GM12878 (cell line): ENCODE results near the gene BTF3L4.

Experiments used
- EP300 ChIP-seq, 2 experiments: fragments of 150-350 bp in 1 of 2; IDR thresholded peaks; 2 replicates each; pipeline ENCODE4 v1.6.1; 2011 to 2012; ENCODE audit warnings: low read depth in 2 of 2, low read length in 2 of 2, borderline replicate concordance in 1 of 2, improper control_type of control experiment in 1 of 2, inconsistent platforms in 1 of 2; ENCODE audit not compliant: control insufficient read depth in 1 of 2
- FOXM1 ChIP-seq: IDR thresholded peaks from 2 replicates; pipeline ENCODE4 v1.6.1; 2012; ENCODE audit warnings: low read depth, mild to moderate bottlenecking, inconsistent platforms, low read length, moderate library complexity
- PBX3 ChIP-seq: IDR thresholded peaks from 2 replicates; pipeline ENCODE4 v1.6.1; 2011; ENCODE audit warnings: mild to moderate bottlenecking, low read depth, low read length, moderate library complexity; ENCODE audit not compliant: insufficient replicate concordance
- POLR2A ChIP-seq: IDR thresholded peaks from 2 replicates; pipeline ENCODE4 v1.6.1; 2011; ENCODE audit warnings: low read depth, mild to moderate bottlenecking, low read length
- RAD21 ChIP-seq: IDR thresholded peaks from 2 replicates; pipeline ENCODE4 v1.6.1; 2011; ENCODE audit warnings: mild to moderate bottlenecking, low read depth, low read length, moderate library complexity; ENCODE audit not compliant: insufficient read depth
- REST ChIP-seq: IDR thresholded peaks from 2 replicates; pipeline ENCODE4 v1.6.1; 2012; ENCODE audit warnings: mild to moderate bottlenecking, low read depth, low read length

DNA sequence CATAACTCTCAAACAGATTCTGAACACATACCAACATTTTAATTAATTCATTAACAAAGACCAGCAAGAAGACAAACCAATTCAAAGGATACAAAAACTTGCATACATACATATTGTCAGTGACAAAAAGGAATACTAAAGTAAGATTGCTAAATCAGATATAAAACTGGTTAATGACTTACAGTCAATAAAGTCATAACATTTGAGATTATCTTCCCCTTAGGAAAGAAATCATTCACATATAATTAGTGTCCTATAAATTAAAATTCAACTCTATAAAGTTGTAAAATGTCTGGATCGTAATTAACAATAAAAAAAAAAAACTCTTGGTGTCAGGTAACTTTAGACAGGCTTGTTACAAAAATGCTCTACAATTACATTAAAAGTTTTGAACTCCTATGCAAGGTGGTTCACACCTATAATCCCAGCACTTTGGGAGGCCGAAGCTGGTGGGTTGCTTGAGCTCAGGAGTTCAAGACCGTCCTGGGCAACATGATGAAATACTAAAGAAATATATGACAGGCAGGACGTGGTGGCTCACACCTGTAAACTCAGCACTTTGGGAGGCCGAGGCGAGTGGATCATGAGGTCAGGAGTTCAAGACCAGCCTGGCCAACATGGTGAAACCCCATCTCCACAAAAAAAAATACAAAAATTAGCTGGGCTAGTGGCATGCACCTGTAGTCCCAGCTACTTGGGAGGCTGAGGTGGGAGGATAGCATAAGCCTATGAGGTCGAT lies 47.9 kb upstream of the BTF3L4 start:
- TF ChIP-seq FOXM1, result no peak
- no peak for TF ChIP-seq POLR2A
- no peak for TF ChIP-seq PBX3
- TF ChIP-seq RAD21, result no peak
- no peak for TF ChIP-seq REST
- no peak for TF ChIP-seq EP300 (IDR thresholded peaks at IDR 0.05; ENCODE audit: borderline replicate concordance in 1 of 2, control insufficient read depth in 1 of 2, low read depth in 2 of 2, low read length in 2 of 2)
